Measurements from ENCODE around the gene ROPN1L. TPM values are rescaled to one million over a fixed set of nuclear protein-coding genes. Genes with fewer than 3 reads are reported as not detected.
A peak's percentile ranks its signal among the peaks of the same experiment; 100 is the strongest.

ROPN1L gene
- total RNA-seq, 1 donor from 2014 or later = not detected

DNA sequence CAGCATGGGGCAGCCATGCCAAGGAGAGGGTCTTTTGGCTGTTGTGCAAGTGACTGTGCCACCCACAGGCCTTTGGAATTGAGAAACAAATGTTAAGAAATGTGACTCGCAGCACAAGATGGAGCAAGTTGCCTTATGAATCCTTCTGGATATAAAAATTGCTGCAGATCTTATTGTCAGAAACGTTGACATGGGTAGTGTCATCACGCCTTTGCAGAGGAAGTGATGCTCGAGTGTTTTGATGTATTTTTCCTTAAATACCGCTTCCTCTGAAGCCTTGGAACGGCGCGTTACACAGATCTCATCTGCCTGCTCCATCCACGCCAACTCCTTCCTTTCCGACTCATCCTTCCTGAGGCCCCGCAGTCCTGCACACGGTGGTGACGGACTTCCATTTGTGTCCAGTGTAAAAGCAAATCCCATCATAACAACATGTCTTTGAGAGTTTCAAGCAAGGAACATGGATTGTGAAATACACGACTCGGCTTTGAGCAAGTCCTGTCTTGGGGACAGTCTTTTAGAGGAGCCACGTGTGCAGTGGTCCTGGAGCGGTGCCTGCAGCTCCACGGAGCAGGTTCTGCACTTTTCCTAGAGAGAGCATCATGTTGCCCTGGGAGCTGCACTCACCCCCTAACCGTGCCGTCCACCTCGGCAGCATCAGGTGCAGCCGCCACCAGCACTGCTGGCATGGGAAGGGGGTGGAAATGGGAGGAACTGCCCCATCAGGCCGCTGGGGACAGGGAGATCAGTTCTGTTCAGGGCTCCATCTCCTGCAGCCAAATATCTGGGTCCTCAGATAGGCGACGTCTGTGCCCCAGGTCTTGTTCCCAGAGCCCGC is 15.1 kb downstream of the ROPN1L start:
- no peak overlapping the region for H3K4me3 Mint-ChIP-seq
- no peaks in the 10 kb centered on the region for H3K9me3 Mint-ChIP-seq
- H3K36me3 Mint-ChIP-seq (ENCODE audit: low read depth) = no peaks in the 10 kb centered on the region
- DNase-seq = no peak
- intact Hi-C loops (cut with micrococcal nuclease) = loop anchor here (10.0 kb wide), 1 partner anchor 1568 kb away; no protein-coding TSS in a partner anchor
- no peak overlapping the region for H3K27ac Mint-ChIP-seq
- peaks cover 5% of the 10 kb centered on the region for H3K4me1 Mint-ChIP-seq
- peaks cover 3% of the 10 kb centered on the region for H3K27me3 Mint-ChIP-seq

GRCh38 chr5:10457682-10458574 is 16.2 kb downstream of the ROPN1L start:
- DNase-seq = no peak
- Mint-ChIP-seq H3K36me3 (ENCODE audit: low read depth) (no peaks in the 10 kb centered on the region), H3K27ac (no peak overlapping the region), H3K9me3 (no peaks in the 10 kb centered on the region), H3K4me1 (peaks cover 5% of the 10 kb centered on the region), H3K4me3 (no peak overlapping the region), H3K27me3 (peaks cover 3% of the 10 kb centered on the region)
- intact Hi-C loops (cut with micrococcal nuclease) = loop anchor here (10.0 kb wide), 1 partner anchor 1567 kb away; no protein-coding TSS in a partner anchor

DNA sequence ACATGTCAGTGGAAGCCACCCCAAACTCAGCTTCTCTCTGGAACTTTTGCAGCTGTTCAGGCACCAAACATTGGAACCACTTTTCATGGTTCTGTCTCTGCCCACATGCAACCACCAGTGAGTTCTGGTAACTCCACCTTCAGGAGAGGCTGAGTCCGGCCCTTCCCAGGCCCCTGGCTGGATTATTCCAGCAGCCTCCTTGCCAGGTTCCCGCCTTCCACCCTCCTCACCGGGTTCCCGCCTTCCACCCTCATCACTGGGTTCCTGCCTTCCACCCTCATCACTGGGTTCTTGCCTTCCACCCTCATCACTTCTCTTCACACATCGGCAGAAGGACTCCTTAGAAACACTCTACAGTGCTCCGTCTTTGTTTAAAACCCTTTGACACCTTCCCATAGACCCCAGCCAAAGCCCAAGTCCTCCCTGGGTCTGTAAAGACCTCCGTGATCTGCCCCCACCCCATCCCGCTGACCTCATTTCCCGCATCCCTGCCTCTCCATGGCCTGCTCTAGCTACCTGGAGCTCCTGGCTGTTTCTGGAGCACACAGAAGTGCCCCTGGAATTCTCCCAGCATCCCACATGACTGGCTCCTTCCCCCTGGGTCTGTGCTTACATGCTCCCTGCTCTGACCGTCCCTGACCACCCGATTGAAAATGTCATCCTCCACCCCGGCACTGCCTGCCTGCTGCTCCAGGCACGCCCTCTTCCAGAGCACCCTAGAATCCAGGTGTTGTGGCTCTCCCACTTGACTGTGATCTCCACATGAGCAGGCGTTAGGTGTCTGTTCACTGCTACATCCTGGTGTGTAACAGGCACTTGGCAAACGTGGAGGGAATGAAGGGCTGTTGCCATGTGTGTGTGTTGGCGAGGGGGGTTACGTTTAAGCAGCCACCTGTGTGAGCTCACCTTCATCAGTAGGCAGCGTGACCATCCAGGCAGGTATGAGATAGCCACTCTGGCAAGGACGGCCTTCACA is 17.7 kb downstream of the ROPN1L start:
- Mint-ChIP-seq H3K4me1 (peaks cover 5% of the 10 kb centered on the region), H3K27ac (peak overlapping the region; percentile 3), H3K36me3 (ENCODE audit: low read depth) (no peaks in the 10 kb centered on the region), H3K9me3 (no peaks in the 10 kb centered on the region), H3K4me3 (no peak overlapping the region), H3K27me3 (peaks cover 7% of the 10 kb centered on the region)
- intact Hi-C loops (cut with micrococcal nuclease) = loop anchor here (10.0 kb wide), 1 partner anchor 1565 kb away; no protein-coding TSS in a partner anchor
- no peak for DNase-seq

GRCh38 chr5:10460252-10460906 is 18.7 kb downstream of the ROPN1L start:
- no peaks in the 10 kb centered on the region for H3K36me3 Mint-ChIP-seq (ENCODE audit: low read depth)
- intact Hi-C loops (cut with micrococcal nuclease) = no loop called here
- DNase-seq = no peak
- no peak overlapping the region for H3K27ac Mint-ChIP-seq
- H3K4me3 Mint-ChIP-seq = no peak overlapping the region
- peaks cover 7% of the 10 kb centered on the region for H3K27me3 Mint-ChIP-seq
- no peaks in the 10 kb centered on the region for H3K9me3 Mint-ChIP-seq
- H3K4me1 Mint-ChIP-seq = peaks cover 5% of the 10 kb centered on the region

DNA sequence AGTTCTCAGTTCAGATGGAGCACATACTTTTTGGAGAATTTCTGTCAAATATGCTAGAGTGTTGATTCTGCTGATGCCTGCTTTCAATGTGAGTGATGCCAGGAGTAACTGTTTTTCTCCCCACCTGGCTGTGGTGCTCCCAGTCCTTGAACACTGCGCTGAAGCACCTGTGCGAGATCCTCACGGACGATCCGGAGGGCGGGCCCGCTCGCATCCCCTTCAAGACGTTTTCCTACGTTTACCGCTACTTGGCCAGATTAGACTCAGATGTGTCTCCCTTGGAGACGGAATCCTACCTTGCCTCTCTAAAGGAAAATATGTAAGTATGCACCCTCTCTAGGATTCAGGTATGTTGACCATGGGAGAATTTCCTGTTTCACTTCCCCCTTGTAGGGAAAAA is 19.4 kb downstream of the ROPN1L start:
- H3K4me1 Mint-ChIP-seq = peaks cover 5% of the 10 kb centered on the region
- H3K36me3 Mint-ChIP-seq (ENCODE audit: low read depth) = no peaks in the 10 kb centered on the region
- peaks cover 7% of the 10 kb centered on the region for H3K27me3 Mint-ChIP-seq
- H3K4me3 Mint-ChIP-seq = no peak overlapping the region
- DNase-seq = no peak
- no peaks in the 10 kb centered on the region for H3K9me3 Mint-ChIP-seq
- H3K27ac Mint-ChIP-seq = no peak overlapping the region
- intact Hi-C loops (cut with micrococcal nuclease) = no loop called here

DNA sequence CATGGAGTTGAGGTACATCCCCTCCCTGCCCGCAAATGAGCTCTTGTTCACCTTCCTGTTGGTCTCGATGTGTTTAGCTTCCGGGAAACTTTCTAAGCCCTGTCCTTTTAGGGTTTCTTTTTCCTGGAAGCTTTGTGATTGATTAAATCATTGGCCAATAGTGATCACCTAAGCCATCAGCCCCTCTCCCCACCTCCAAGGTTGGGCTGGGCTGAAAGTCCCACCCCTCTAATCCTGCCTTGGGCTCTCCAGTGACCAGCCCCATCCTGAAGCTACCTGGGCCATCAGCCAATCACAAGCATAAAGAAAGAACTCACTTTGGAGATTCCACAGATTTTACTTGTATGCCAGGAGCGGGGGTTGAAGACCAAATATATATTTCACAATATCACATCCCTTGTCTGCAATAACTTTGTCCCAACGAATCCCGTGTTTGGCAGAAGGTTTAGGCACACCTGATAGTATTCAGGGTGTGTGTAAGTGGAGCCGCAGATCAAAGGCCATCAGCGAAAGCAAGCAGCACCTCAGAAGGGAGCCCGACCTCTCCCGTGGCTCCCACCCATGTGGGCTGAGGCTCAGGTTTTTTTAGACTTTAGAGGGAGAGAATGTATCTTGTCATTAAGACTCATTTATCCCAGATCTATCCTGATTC is 20.4 kb downstream of the ROPN1L start:
- intact Hi-C loops (cut with micrococcal nuclease) = no loop called here
- no peak overlapping the region for H3K27ac Mint-ChIP-seq
- no peak overlapping the region for H3K4me3 Mint-ChIP-seq
- H3K4me1 Mint-ChIP-seq = peaks cover 4% of the 10 kb centered on the region
- no peaks in the 10 kb centered on the region for H3K36me3 Mint-ChIP-seq (ENCODE audit: low read depth)
- no peaks in the 10 kb centered on the region for H3K9me3 Mint-ChIP-seq
- H3K27me3 Mint-ChIP-seq = peaks cover 7% of the 10 kb centered on the region
- no peak for DNase-seq

- no peaks in the 10 kb centered on the region for H3K9me3 Mint-ChIP-seq
- intact Hi-C loops (cut with micrococcal nuclease) = no loop called here
- no peak for DNase-seq
- H3K27me3 Mint-ChIP-seq = peaks cover 7% of the 10 kb centered on the region
- H3K27ac Mint-ChIP-seq = no peak overlapping the region
- peaks cover 11% of the 10 kb centered on the region for H3K4me1 Mint-ChIP-seq
- no peaks in the 10 kb centered on the region for H3K36me3 Mint-ChIP-seq (ENCODE audit: low read depth)
- H3K4me3 Mint-ChIP-seq = no peak overlapping the region
These were observed 21.9 kb downstream of the ROPN1L start for GRCh38 chr5:10463566-10463965.

- H3K4me1 Mint-ChIP-seq = peaks cover 11% of the 10 kb centered on the region
- no peak overlapping the region for H3K27ac Mint-ChIP-seq
- no peak for DNase-seq
- peaks cover 7% of the 10 kb centered on the region for H3K27me3 Mint-ChIP-seq
- no peaks in the 10 kb centered on the region for H3K36me3 Mint-ChIP-seq (ENCODE audit: low read depth)
- intact Hi-C loops (cut with micrococcal nuclease) = no loop called here
- no peaks in the 10 kb centered on the region for H3K9me3 Mint-ChIP-seq
- H3K4me3 Mint-ChIP-seq = no peak overlapping the region
These were observed 22.5 kb downstream of the ROPN1L start for GRCh38 chr5:10464173-10464572.

GRCh38 chr5:10465726-10466125 is 24.0 kb downstream of the ROPN1L start:
- no peak overlapping the region for H3K27ac Mint-ChIP-seq
- H3K4me1 Mint-ChIP-seq = peaks cover 11% of the 10 kb centered on the region
- intact Hi-C loops (cut with micrococcal nuclease) = no loop called here
- no peaks in the 10 kb centered on the region for H3K9me3 Mint-ChIP-seq
- no peak overlapping the region for H3K4me3 Mint-ChIP-seq
- H3K36me3 Mint-ChIP-seq (ENCODE audit: low read depth) = no peaks in the 10 kb centered on the region
- no peak for DNase-seq
- peaks cover 7% of the 10 kb centered on the region for H3K27me3 Mint-ChIP-seq

GRCh38 chr5:10466446-10467073 is 24.9 kb downstream of the ROPN1L start:
- Mint-ChIP-seq H3K36me3 (ENCODE audit: low read depth) (no peaks in the 10 kb centered on the region), H3K4me1 (peaks cover 9% of the 10 kb centered on the region), H3K27ac (no peak overlapping the region), H3K4me3 (no peak overlapping the region), H3K27me3 (peaks cover 6% of the 10 kb centered on the region), H3K9me3 (no peaks in the 10 kb centered on the region)
- intact Hi-C loops (cut with micrococcal nuclease) = no loop called here
- no peak for DNase-seq

DNA sequence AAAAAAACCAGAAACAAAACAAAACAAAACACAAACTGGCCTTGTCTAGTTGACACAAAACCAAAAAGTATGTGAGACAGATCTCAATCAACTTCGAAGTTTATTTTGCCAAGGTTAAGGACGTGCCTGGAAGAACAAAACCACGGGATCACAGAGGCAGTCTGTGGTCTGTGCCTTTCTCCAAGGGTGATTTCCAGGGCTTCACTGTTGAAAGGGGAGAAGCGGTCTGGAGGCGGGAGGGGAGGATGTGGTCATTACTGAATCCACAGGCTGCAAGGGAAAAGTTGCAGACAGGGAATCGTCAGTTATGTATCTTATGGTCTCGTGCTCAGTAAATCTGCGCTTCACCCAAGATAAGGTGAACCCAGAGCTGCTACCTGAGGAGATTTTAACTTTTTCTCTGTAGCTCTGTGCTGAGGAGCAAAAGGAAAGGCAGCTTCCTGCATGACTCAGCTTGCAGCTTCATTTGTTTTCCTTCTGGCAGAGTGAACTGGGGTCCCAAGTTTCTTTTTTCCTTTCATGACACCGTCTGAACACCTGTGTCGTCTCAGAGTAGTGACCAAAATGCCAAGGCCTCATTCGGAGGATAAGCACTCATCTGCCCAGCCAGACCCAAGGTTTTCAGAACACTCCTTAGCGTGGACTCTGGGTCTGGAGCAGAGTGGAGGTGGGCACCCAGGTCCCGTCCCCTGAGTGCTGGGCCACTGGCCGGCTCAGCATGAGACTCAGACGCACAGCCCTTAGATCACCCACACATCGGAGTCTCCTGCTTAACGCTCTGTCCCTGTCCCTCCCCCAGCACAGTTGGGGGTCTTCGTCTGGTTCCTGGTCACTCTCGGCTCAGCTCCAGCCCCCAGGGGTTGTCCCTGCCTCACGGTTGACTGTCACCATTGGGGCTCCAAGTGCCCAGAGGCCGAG is 25.9 kb downstream of the ROPN1L start:
- DNase-seq = no peak
- no peak overlapping the region for H3K27ac Mint-ChIP-seq
- intact Hi-C loops (cut with micrococcal nuclease) = no loop called here
- peaks cover 6% of the 10 kb centered on the region for H3K27me3 Mint-ChIP-seq
- no peak overlapping the region for H3K4me3 Mint-ChIP-seq
- no peaks in the 10 kb centered on the region for H3K36me3 Mint-ChIP-seq (ENCODE audit: low read depth)
- peaks cover 9% of the 10 kb centered on the region for H3K4me1 Mint-ChIP-seq
- no peaks in the 10 kb centered on the region for H3K9me3 Mint-ChIP-seq

Data from activated CD4-positive, alpha-beta T cell treated with anti-CD3 and anti-CD28 coated beads, Interleukin-2, amount 10 ng/mL, durations not matched to agents 24 days and 14 days (primary cell).